HepG2 (cell line): ENCODE results near the gene FRMD4A. TPM values are rescaled to one million over a fixed set of nuclear protein-coding genes. Genes with fewer than 3 reads are reported as not detected.

Experiments
- AHR ChIP-seq: IDR thresholded peaks from 2 replicates; pipeline ENCODE4 v1.6.1; 2018; ENCODE audit warnings: missing genetic modification reagents, missing compliant biosample characterization
- CHD2 ChIP-seq: IDR thresholded peaks from 2 replicates; pipeline ENCODE4 v1.6.1; 2011; ENCODE audit warnings: low read depth, low read length, improper control_type of control experiment
- CREB3 ChIP-seq: sonication (generic); formaldehyde crosslinking; IDR thresholded peaks from 2 replicates; pipeline ENCODE4 v1.5.0; 2020; ENCODE audit warnings: missing genetic modification reagents
- GZF1 ChIP-seq: sonication (generic); formaldehyde crosslinking; IDR thresholded peaks from 2 replicates; pipeline ENCODE4 v1.5.1; 2020; ENCODE audit warnings: mild to moderate bottlenecking, missing genetic modification reagents
- HMGXB3 ChIP-seq: sonication (generic); formaldehyde crosslinking; IDR thresholded peaks from 2 replicates; pipeline ENCODE4 v1.4.0; 2020; ENCODE audit warnings: missing genetic modification reagents, borderline replicate concordance
- MIER2 ChIP-seq: IDR thresholded peaks from 2 replicates; pipeline ENCODE4 v1.6.1; 2016; ENCODE audit warnings: missing biosample characterization, missing genetic modification reagents
- NONO ChIP-seq, 2 experiments: fragments of 450-650 bp in 1 of 2; sonication (generic) in 1 of 2; formaldehyde crosslinking in 1 of 2; IDR thresholded peaks in 1 of 2; conservative IDR thresholded peaks in 1 of 2; 2 replicates each; pipeline versions ENCODE4 v1.6.1 to v1.8.0; 2017 to 2022; ENCODE audit warnings: mild to moderate bottlenecking in 1 of 2, missing genetic modification reagents in 1 of 2, moderate library complexity in 1 of 2
- PREB ChIP-seq: sonication (generic); formaldehyde crosslinking; IDR thresholded peaks from 2 replicates; pipeline ENCODE4 v1.4.0; 2020; ENCODE audit warnings: missing genetic modification reagents
- SAP130 ChIP-seq: IDR thresholded peaks from 2 replicates; pipeline ENCODE4 v1.6.1; 2016; ENCODE audit warnings: low read depth
- SNRNP70 ChIP-seq: fragments of 200-400 bp; formaldehyde crosslinking; IDR thresholded peaks from 2 replicates; pipeline ENCODE4 v1.6.1; 2017; ENCODE audit warnings: mild to moderate bottlenecking, low read depth, low read length, moderate library complexity
- SSRP1 ChIP-seq: IDR thresholded peaks from 2 replicates; pipeline ENCODE4 v1.6.1; 2016; ENCODE audit warnings: control low read depth
- STAT5B ChIP-seq: sonication (generic); formaldehyde crosslinking; IDR thresholded peaks from 2 replicates; pipeline ENCODE4 v1.4.0; 2020; ENCODE audit warnings: missing genetic modification reagents
- ZNF12 ChIP-seq: sonication (generic); formaldehyde crosslinking; IDR thresholded peaks from 2 replicates; pipeline ENCODE4 v1.5.0; 2020; ENCODE audit warnings: missing genetic modification reagents
- ZNF17 ChIP-seq: sonication (generic); formaldehyde crosslinking; IDR thresholded peaks from 2 replicates; pipeline ENCODE4 v1.5.0; 2020; ENCODE audit warnings: mild to moderate bottlenecking, missing genetic modification reagents
- ZNF18 ChIP-seq: sonication (generic); formaldehyde crosslinking; IDR thresholded peaks from 2 replicates; pipeline ENCODE4 v1.8.0; 2022; ENCODE audit warnings: mild to moderate bottlenecking, missing genetic modification reagents; ENCODE audit not compliant: insufficient replicate concordance
- ZNF260 ChIP-seq: sonication (generic); formaldehyde crosslinking; IDR thresholded peaks from 2 replicates; pipeline ENCODE4 v1.4.0; 2020; ENCODE audit warnings: missing genetic modification reagents, low read depth, mild to moderate bottlenecking, borderline replicate concordance
- ZNF468 ChIP-seq: sonication (generic); formaldehyde crosslinking; IDR thresholded peaks from 2 replicates; pipeline ENCODE4 v1.8.0; 2022; ENCODE audit warnings: mild to moderate bottlenecking, moderate library complexity, missing genetic modification reagents
- ZNF557 ChIP-seq: sonication (generic); formaldehyde crosslinking; IDR thresholded peaks from 2 replicates; pipeline ENCODE4 v1.4.0; 2020; ENCODE audit warnings: missing genetic modification reagents
- ZNF75D ChIP-seq: sonication (generic); formaldehyde crosslinking; IDR thresholded peaks from 2 replicates; pipeline ENCODE4 v1.8.1; 2023; ENCODE audit warnings: missing genetic modification reagents, mild to moderate bottlenecking, borderline replicate concordance
- ZNF784 ChIP-seq: sonication (generic); formaldehyde crosslinking; IDR thresholded peaks from 2 replicates; pipeline ENCODE4 v1.5.1; 2020; ENCODE audit warnings: missing genetic modification reagents, mild to moderate bottlenecking, borderline replicate concordance
- ZSCAN9 ChIP-seq: IDR thresholded peaks from 2 replicates; pipeline ENCODE4 v1.6.1; 2016; ENCODE audit warnings: borderline replicate concordance
- polyA plus RNA-seq, 8 experiments: library from polyadenylated mRNA; depleted of rRNA in 3 of 8; stranded (reverse) in 7 of 8; unstranded in 1 of 8; fragments of >200 nt; fragmentation: Illumina TruSeq in 4 of 8; extraction: Trizol in 4 of 8; gene quantifications; 2 replicates each; pipeline versions ENCODE4 v1.2.1 to v1.2.3, GENCODE V29; 2011 to 2016; ENCODE audit warnings: low read depth in 4 of 8, missing spikeins in 1 of 8, mixed read lengths in 1 of 8; ENCODE audit not compliant: insufficient read depth in 1 of 8
- total RNA-seq, 5 experiments: library from RNA; depleted of rRNA; stranded (reverse); fragments of >200 nt; fragmentation: Illumina TruSeq; extraction: Trizol; gene quantifications; 2 replicates each; pipeline ENCODE4 v1.2.3, GENCODE V29; 2016; ENCODE audit warnings: low read depth in 1 of 5

FRMD4A gene
- total and polyA plus RNA-seq, 2 of the 13 experiments (the other 11 are each of a cell fraction or from before 2014, with no cell fraction given): 0.09 to 0.26 TPM

GRCh38 chr10:14259696-14260566, 70.8 kb downstream of the FRMD4A start (continued):
- no peak for TF ChIP-seq ZNF18 (CRISPR knock-in tag)
- TF ChIP-seq SSRP1 (CRISPR knock-in tag): no peak
- TF ChIP-seq GZF1 (CRISPR knock-in tag): no peak
- TF ChIP-seq HMGXB3 (CRISPR knock-in tag): 0 out of 2 replicates have a peak, but pooled peaks have one; percentile 48
- no peak for TF ChIP-seq ZNF468 (CRISPR knock-in tag)
- TF ChIP-seq MIER2: 0 out of 2 replicates have a peak, but pooled peaks have one; percentile 47
- no peak for TF ChIP-seq SNRNP70
- TF ChIP-seq ZNF784: no peak
- TF ChIP-seq ZNF260 (CRISPR knock-in tag): no peak
- peak; percentile 65; the same call in 1 of the 2 replicates for TF ChIP-seq ZSCAN9
- TF ChIP-seq NONO (IDR thresholded peaks at IDR 0.05): no peak
- TF ChIP-seq NONO (CRISPR knock-in tag; conservative IDR thresholded peaks at IDR 0.05): peak; percentile 63
- no peak for TF ChIP-seq ZNF75D (CRISPR knock-in tag)
- peak; percentile 70 for TF ChIP-seq SAP130
- no peak for TF ChIP-seq AHR (CRISPR knock-in tag)
- TF ChIP-seq CHD2: no peak
- no peak for TF ChIP-seq ZNF17 (CRISPR knock-in tag)
- TF ChIP-seq CREB3: no peak
- no peak for TF ChIP-seq ZNF557 (CRISPR knock-in tag)
- TF ChIP-seq PREB (CRISPR knock-in tag): no peak
- no peak for TF ChIP-seq STAT5B (CRISPR knock-in tag)
- no peak for TF ChIP-seq ZNF12 (CRISPR knock-in tag)
